AG09319 (cell line): ENCODE measurements around the gene FMNL2.

ENCODE experiments used
- DNase-seq: peaks from one replicate; pipeline ENCODE4 v3.0.0-alpha.2; 2010; ENCODE audit warnings: low read depth; ENCODE audit errors: extremely low read depth
- TF ChIP-seq, protein P1 (sequence below): IDR thresholded peaks from 2 replicates; pipeline ENCODE4 v1.5.1; 2011; ENCODE audit warnings: low read depth, mild to moderate bottlenecking, inconsistent platforms, low read length, moderate library complexity

FMNL2 gene

DNA sequence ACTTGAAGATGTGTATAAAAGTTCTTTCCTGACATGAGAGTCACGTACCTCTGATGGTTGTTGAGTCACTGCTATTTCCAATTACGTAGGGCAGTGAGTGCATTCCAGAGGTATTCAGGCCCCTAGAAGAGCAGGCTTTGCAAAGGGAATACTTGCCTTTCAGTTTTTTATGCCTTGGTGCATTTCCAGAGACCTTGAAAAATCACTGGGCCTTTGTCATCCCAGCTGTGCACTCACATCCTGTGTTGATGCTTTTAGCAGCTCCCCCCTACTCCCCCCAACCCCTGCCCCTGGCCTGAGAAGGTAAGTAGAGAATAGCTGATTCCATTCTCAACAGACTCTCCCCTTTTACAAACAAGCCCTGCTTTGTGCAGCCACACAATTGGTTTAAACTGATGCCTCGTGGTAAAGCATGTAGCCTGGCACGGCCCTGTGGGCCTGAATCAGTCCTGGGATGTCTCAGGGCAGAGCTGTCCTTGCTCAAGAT, 208.1 kb downstream of the FMNL2 start:
- peak; percentile 62 for DNase-seq
- TF ChIP-seq, protein P1, sequence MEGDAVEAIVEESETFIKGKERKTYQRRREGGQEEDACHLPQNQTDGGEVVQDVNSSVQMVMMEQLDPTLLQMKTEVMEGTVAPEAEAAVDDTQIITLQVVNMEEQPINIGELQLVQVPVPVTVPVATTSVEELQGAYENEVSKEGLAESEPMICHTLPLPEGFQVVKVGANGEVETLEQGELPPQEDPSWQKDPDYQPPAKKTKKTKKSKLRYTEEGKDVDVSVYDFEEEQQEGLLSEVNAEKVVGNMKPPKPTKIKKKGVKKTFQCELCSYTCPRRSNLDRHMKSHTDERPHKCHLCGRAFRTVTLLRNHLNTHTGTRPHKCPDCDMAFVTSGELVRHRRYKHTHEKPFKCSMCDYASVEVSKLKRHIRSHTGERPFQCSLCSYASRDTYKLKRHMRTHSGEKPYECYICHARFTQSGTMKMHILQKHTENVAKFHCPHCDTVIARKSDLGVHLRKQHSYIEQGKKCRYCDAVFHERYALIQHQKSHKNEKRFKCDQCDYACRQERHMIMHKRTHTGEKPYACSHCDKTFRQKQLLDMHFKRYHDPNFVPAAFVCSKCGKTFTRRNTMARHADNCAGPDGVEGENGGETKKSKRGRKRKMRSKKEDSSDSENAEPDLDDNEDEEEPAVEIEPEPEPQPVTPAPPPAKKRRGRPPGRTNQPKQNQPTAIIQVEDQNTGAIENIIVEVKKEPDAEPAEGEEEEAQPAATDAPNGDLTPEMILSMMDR: no peak

DNA sequence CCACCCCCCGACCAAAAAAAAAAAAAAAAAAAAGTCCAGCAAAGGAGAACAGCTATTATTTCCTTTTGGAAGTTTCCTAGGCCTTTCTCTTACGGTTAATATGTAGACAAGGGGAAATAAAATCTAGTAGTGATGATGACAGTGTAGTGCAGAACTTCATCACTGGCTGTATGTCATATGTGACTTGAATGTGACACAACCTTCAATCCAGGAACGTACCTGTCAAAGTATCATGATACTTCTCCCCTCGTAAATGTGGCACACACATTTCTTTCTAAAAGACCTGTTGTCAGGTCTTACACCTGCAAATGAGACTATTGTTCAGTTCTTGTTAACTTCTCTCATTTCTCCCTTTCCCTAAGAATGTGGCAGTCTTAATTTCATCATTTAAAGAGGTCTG, 208.7 kb downstream of the FMNL2 start:
- no peak for DNase-seq
- TF ChIP-seq, protein P1: no peak

DNA sequence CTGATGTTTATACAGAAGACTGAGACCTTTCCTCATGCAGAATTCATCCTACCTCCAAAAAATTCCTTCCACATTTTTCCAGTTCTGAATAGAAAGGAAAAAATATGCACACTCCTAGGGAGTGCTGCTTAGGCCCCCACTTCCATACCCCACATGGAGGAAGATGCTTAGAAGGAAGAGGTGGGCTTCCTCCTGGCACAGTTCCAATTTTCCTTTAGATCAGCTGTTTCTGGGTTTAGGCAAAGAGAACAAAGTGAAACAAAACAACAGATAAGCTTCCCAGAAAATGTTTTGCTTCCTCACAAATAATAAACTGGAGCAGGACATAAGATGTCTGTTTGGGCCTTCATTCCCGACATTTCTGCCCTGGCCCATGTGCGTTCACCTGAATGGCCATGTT, 209.7 kb downstream of the FMNL2 start:
- no peak for DNase-seq
- TF ChIP-seq, protein P1: no peak

DNA sequence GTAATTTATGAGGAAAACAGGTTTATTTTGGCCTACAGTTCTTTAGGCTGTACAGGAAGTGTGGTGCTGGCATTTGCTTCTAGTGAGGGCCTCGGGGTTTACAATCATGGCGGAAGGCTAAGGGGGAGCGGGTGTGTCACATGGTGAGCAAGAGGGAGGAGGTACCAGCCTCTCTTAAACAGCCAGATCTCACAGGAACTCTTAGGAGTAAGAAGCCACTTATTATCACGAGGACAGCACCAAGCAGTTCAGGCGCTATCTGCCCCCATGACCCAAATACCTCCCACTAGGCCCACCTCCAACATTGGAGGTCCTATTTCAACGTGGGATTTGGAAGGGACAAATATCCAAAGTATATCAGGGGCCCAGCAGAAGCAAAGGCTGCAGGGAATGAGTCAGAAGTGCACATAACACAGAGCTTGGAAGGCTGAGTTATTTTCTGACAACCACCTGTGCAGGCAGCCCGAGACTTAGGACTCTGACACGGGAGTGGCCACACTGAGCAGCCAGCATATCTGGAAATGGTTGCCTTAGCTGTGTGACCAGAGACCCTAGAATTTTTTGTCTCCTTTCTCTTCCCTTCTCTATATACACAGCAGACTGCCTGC, 211.4 kb downstream of the FMNL2 start:
- DNase-seq: no peak
- TF ChIP-seq, protein P1: no peak

DNA sequence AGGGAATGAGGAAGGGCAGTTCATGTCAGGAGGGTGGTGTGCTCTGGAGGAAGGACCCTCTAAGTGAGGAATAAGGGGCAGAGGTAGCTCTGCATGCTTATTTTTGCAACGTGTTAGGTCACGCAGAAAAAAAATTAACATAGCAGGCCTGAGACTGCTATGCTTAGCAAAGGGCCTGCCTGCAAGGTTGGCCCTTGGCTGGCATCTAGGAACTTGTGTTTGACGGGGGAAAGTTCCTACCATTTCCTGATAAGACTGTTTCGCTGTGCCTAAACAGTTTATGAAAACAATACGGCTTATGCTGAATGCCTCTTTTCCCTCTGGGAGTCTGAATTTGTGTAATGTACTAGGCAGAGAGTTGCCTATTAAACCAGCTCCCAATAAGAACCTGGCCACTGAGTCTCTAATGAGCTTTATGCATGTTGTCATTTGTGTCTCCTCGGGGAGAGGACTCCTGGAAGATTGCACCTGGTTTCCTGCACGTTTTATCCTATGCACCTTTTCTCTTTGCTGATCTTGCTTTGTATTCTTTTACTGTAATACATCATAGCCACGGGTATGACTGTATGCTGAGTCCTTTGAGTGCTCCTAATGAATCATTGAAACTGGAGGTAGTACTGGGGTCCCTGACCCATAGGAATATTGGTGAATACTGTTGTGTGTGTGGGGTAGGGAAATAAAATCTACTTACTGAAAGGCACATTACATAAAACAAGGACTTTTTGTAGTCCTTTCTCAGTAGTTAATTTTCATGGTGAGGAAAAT, 213.3 kb downstream of the FMNL2 start:
- TF ChIP-seq, protein P1: no peak
- DNase-seq: no peak

DNA sequence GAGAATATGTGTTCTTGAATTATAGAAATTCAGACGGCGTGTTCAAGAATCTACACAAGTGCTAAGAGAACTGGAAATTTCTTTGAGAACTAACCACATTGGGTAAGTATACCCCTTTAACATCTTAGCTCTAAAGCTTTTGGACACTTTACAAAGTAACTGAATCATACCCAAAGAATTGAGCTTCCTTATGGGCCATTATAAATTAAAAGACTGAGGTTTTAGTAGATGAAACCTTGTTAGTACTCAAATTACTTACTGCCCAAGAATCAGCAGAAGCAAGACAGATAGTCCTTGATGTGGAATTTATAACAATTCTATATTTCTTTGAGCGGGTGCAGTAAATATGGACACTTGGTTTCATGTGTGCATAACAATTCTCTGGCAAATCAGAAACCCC, 214.0 kb downstream of the FMNL2 start:
- TF ChIP-seq, protein P1: no peak
- no peak for DNase-seq

DNA sequence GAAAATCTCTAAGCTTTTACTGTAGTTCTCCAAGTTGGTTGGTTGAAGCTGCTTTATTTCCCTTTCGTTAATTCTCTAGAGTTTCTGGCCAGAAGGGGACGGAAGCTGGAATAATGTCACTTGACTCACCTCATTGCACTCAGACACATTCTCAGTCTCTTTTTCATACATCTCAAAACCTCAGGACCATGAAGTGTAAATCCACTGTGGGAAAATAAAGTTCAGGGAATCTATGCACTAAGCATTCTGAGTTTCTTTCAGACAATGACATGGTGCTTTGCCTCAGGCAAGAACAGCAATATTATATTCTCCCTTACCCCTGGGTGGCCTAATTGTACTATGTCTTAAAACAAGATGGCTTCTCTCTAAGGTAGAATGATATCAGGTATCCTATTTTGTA, 214.4 kb downstream of the FMNL2 start:
- no peak for DNase-seq

More for the DNA sequence above, 214.4 kb downstream of the FMNL2 start:
- TF ChIP-seq, protein P1: no peak
